PC-3 (cell line): ENCODE data around the gene ANAPC4.

Experiments used
- EZH2 ChIP-seq: fragments of 300-600 bp; sonication (generic); IDR thresholded peaks from one replicate; pipeline ENCODE4 v1.6.1; 2017; ENCODE audit warnings: antibody characterized with exemption, mild to moderate bottlenecking, low read length; ENCODE audit not compliant: unreplicated experiment
- EZH2phosphoT487 ChIP-seq: fragments of 300-600 bp; sonication (generic); IDR thresholded peaks from 2 replicates; pipeline ENCODE4 v1.6.1; 2018; ENCODE audit warnings: mild to moderate bottlenecking, antibody characterized with exemption, low read length, borderline replicate concordance
- TF ChIP-seq, protein P1 (sequence below): fragments of 300-600 bp; sonication (generic); conservative IDR thresholded peaks from 2 replicates; pipeline ENCODE4 v1.5.1; 2017; ENCODE audit warnings: antibody characterized with exemption, low read depth, mild to moderate bottlenecking, low read length

- TF ChIP-seq, protein P1, sequence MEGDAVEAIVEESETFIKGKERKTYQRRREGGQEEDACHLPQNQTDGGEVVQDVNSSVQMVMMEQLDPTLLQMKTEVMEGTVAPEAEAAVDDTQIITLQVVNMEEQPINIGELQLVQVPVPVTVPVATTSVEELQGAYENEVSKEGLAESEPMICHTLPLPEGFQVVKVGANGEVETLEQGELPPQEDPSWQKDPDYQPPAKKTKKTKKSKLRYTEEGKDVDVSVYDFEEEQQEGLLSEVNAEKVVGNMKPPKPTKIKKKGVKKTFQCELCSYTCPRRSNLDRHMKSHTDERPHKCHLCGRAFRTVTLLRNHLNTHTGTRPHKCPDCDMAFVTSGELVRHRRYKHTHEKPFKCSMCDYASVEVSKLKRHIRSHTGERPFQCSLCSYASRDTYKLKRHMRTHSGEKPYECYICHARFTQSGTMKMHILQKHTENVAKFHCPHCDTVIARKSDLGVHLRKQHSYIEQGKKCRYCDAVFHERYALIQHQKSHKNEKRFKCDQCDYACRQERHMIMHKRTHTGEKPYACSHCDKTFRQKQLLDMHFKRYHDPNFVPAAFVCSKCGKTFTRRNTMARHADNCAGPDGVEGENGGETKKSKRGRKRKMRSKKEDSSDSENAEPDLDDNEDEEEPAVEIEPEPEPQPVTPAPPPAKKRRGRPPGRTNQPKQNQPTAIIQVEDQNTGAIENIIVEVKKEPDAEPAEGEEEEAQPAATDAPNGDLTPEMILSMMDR: peak; percentile 73
- TF ChIP-seq EZH2: no peak
- no peak for TF ChIP-seq EZH2phosphoT487
These were observed 9.9 kb upstream of the ANAPC4 start for GRCh38 chr4:25367004-25367621.
